ENCODE measurements around the gene TIMM10.
A peak's percentile ranks its signal among the peaks of the same experiment; 100 is the strongest.

Gene TIMM10, protein sequence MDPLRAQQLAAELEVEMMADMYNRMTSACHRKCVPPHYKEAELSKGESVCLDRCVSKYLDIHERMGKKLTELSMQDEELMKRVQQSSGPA

GRCh38 chr11:57530596-57531507, at the start of gene TIMM10:
TIMM10 (minus strand) TSS chr11:57530754; CDS start chr11:57530189, 565 bp downstream.
- peak; percentile 89 to 93 for DNase-seq (ENCODE audit: low read depth in 2 of 2)

- no peak for DNase-seq (ENCODE audit: low read depth in 2 of 2)
These were observed 43.5 kb upstream of the TIMM10 start for GRCh38 chr11:57574061-57574460.

DNA sequence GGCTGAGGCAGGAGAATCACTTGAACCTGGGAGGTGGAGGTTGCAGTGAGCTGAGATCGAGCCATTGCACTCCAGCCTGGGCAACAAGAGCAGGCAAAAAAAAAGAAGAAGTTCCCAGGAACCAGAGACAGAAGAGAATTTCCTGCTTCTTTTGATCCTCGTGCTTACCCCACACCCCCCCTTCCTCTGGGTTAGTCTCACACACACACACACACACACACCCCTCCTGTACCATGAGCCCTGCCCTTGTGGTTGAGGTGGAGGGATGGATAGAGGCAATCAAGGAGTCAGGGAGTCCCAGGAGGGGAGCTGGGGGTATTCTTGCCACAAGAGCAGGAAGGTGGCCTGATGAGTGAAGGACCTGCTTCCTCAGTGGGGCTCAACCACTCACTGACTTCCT, 41.1 kb upstream of the TIMM10 start:
- DNase-seq (ENCODE audit: low read depth in 2 of 2): no peak

DNA sequence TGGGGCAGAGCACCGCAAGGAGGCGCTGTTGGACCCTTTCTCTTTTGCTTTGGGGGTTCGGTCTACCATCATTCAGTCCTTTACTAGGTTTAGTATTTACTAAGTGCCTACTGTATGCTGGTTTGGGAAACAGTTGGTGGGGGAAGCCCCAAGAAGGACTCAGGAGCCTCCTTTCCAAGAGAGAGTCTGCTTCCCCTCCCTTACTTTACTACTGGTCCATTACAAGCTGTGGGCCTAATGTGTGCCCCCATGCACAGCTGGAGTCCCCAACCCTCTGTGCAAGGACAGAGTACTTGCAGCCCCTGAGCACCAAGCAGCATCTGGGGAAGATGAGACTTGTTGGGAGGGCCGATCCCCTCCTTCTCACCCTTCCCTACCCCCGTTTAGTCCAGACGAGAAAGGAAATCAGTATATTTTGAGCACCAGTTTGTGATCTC, 37.8 kb upstream of the TIMM10 start:
- DNase-seq (ENCODE audit: low read depth in 2 of 2): no peak

- DNase-seq (ENCODE audit: low read depth in 2 of 2): peak; percentile 72 to 80
These were observed 37.2 kb upstream of the TIMM10 start, which contains the start of gene UBE2L6 for GRCh38 chr11:57567515-57568329. UBE2L6 (minus strand) TSS chr11:57567672; CDS start chr11:57567611, 61 bp downstream.

DNA sequence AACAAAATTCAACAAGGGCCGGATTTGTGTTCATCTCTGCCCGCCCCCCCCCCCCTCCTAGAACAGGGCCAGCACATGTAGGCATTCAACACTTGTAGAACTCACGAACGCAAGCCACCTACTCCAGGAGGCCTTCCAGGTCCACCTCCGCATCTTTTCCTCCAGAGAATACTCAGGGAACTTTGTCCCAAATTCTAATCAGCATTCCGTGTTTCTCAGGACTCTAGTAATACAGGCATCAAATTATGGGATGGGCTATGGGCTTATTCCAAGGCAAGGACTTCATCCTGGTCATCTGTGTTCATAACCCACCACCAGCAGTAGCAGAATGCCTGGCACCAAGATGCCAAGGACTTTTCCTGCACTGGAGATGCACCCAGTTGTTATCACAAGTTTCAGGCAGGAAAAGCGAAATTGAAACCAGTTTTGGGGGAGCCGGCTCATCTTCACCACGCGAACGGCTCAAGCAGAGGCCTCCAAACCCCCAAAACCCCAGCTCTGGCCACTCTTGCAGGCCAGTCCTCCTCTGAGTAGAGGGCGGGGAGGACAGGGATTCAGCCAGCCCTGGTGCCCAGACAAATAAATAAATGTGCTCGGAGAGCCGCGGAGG, 36.5 kb upstream of the TIMM10 start:
- no peak for DNase-seq (ENCODE audit: low read depth in 2 of 2)

GRCh38 chr11:57566005-57566904, 35.7 kb upstream of the TIMM10 start:
- DNase-seq (ENCODE audit: low read depth in 2 of 2): no peak

GRCh38 chr11:57562596-57562995, 32.0 kb upstream of the TIMM10 start:
- DNase-seq (ENCODE audit: low read depth in 2 of 2): no peak

- DNase-seq (ENCODE audit: low read depth in 2 of 2): no peak
These were observed 29.6 kb upstream of the TIMM10 start for GRCh38 chr11:57560146-57560545.

DNA sequence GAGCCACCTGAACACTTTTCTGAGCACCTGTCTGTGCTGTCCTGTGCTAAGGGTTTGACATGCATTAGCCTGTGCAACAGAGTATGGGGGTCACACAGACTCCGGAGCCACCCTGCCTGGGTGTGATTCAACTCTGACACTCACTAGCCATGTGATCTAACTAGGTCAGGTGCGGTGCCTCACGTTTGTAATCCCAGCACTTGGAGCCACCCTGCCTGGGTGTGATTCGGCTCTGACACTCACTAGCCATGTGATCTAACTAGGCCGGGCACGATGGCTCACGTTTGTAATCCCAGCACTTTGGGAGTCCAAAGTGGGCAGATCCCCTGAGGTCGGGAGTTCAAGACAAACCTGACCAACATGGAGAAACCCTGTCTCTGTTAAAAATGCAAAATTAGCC, 25.5 kb upstream of the TIMM10 start:
- DNase-seq (ENCODE audit: low read depth in 2 of 2): no peak

GRCh38 chr11:57555393-57555792, 24.8 kb upstream of the TIMM10 start:
- no peak for DNase-seq (ENCODE audit: low read depth in 2 of 2)

DNA sequence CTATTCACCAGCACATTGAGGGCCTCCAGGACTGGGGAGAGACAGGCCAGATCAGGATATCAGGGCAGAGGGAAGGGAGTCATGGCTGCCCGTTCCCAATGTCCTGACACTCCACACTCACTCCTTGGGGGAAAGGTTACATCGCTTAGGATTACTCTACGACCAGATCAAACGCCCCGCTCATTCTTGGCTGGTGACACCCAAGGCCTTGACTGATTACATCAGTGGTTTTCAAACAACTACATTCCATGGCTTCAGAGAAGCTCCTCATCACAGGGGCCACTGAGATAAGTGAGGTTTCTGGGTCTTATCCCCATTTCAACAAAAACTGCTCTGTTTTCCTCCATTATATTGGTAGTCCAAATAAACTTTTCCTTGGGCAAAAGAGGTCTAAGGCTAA, 21.9 kb upstream of the TIMM10 start:
- no peak for DNase-seq (ENCODE audit: low read depth in 2 of 2)

DNA sequence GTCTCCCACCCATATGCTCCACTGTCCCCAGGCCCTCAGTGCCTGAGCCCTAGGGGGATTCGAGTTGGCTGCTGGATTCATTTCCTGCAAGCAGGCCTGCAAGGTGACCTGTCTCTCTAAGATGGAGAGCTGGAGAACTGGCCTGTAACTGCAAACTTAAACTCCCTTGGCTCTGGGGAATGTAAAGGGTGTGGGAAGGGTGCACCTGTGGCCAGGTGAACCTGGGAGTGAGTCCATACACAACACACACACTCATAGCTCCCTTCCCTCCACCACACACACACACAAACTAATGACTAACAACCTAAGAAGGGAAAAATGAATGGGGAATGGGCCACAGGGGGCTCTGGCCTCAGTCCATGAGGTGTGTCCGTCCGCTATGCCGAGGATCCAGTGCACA, 21.4 kb upstream of the TIMM10 start:
- no peak for DNase-seq (ENCODE audit: low read depth in 2 of 2)

DNA sequence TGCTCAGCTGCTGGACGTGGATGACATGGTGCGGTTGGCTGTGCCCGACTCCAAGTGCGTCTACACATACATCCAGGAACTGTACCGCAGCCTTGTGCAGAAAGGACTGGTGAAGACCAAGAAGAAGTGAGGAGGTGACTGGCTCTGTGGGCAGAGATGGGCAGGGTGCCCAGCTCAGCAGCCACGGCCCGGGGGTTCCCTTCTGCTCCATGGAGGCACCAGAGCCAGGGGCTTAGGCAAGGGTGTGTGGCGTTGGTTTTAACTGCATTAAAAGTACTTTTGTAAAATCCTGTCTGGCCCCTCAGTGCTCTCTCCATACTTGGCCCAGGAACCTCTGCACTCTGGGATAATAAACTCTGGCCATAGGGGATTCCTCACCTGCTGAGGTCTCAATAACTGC, 19.4 kb upstream of the TIMM10 start:
- no peak for DNase-seq (ENCODE audit: low read depth in 2 of 2)

DNA sequence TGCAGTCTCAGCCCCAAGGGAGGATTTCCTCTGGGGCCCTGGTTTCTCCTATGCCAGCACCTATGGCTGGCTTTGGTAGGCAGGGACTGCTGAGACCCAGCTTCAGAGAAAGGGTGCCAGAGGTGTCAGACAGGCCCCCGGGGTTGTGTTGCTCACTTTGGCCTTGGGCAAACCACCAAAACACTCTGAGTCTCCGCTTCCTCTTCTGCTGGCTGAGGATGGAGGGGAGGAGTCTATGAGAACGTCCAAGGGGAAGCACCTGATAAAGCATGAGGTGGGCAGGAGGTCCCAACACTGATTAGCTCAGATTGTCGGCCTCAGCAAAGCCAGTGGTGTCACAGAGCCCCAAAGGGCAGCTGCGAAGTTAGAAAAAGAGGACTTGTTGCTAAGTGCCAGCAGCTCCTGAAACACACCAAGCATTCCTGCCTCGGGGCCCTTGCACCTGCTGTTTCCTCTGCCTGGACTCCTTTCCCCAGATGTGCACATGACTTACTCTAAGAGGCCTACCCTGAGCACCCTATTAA, 17.4 kb upstream of the TIMM10 start:
- DNase-seq (ENCODE audit: low read depth in 2 of 2): no peak

GRCh38 chr11:57546869-57547475, 16.4 kb upstream of the TIMM10 start:
- no peak for DNase-seq (ENCODE audit: low read depth in 2 of 2)

- DNase-seq (ENCODE audit: low read depth in 2 of 2): no peak
These were observed 15.9 kb upstream of the TIMM10 start for GRCh38 chr11:57546451-57546850.

- no peak for DNase-seq (ENCODE audit: low read depth in 2 of 2)
These were observed 15.3 kb upstream of the TIMM10 start for GRCh38 chr11:57545883-57546282.

DNA sequence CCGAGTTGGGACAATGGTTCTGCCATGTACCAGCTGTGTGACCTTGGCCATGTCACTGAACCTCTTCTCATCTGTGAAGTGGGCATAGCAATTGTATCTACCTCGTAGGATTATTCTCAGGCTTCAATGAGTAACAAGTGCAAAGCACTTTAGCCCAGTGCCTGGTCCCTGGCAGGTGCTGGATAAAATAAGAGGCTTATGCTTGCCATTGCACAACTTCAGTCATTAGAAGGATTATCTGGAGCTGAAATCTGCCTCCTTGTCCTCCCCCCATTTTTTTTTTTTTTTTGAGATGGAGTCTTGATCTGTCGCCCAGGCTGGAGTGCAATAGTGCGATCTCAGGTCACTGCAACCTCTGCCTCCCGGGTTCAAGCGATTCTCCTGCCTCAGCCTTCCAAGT, 14.0 kb upstream of the TIMM10 start:
- DNase-seq (ENCODE audit: low read depth in 2 of 2): no peak

- no peak for DNase-seq (ENCODE audit: low read depth in 2 of 2)
These were observed 13.0 kb upstream of the TIMM10 start for GRCh38 chr11:57543593-57543992.

Measured in stimulated activated CD8-positive, alpha-beta memory T cell treated with anti-CD3 and anti-CD28 coated beads, Interleukin-15, amount 100 ng/mL, for 48 hours (primary cell).